CD4-positive, alpha-beta T cell treated with Interferon alpha-2 for 1 hour (primary cell): Measurements from ENCODE around the gene TBC1D2B.

ENCODE experiments used
- DNase-seq, 2 donors: peaks; one replicate each; pipeline ENCODE4 v3.0.0-alpha.2; 2020 to 2022

TBC1D2B gene

DNA sequence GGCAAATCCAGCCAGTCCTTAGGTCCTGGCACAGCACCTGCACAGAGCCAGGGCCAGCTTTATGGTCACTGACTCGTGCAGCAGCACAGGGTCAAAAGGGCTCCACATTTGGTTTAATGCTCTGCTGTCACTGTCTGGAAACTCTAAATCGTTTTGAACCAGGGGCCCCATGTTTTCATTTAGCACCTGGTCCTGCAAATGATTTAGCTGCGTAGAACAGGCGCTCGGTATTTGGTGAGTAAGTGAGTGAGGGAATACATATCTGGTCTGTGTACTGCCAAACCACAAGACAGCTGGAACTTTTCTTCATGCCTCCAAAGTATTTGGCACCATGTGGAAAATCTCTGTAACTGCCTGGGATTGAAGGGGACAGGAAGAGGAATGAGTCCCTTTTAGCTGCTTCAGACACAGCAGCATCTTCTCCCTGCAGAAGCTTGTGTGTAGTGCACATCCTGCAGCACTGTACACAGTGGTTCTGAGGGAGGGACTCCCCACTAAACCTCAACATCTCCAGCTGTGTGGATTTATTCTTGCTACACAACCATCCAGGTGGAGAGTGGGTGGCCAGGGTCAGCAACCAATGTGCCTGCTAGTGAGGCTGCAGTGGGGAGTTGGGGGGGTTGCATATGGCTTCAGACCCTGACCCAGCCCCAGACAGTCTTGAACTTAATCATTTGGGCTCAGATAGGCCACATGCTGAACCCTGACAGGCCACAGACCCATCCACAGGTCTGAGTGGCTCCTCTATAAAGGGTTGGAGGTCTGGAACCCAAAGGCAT, 15.9 kb upstream of the TBC1D2B start:
- DNase-seq: no peak

- no peak for DNase-seq
Measured at GRCh38 chr15:78092261-78093041, 14.9 kb upstream of the TBC1D2B start, which contains the start of gene SH2D7. TSS of gene SH2D7 (plus strand) at chr15:78092561. CDS start at chr15:78092585, 24 bp downstream.

DNA sequence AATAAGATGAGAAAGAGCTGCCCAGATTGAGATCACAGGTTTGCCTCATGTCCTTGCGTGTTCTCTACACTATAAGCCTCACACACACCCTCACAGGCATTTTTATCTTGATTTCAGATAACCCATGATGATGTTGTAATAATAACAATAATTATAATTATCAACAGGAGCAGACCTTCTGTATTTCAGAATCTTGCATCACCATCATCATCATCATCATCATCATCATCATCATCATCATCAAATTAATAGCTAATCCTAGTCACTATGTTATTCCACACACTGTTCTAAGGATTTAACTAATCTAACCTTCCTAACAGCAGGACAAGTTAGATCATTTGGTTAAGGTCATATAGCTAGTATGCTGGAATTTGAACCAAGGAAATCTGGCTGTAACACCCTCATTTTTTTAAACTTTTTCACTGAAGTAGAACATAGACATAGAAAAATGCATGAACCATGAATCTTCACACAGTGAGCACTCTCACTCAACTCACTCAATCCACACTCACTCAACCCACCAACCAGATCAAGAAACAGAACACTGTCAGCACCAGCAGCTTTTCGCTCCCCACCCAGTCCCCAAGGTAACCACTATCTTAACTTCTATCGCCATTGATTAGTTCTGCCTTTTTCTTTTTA, 13.0 kb upstream of the TBC1D2B start:
- no peak for DNase-seq

- no peak for DNase-seq
Measured at GRCh38 chr15:78088773-78089080, 11.2 kb upstream of the TBC1D2B start.

DNA sequence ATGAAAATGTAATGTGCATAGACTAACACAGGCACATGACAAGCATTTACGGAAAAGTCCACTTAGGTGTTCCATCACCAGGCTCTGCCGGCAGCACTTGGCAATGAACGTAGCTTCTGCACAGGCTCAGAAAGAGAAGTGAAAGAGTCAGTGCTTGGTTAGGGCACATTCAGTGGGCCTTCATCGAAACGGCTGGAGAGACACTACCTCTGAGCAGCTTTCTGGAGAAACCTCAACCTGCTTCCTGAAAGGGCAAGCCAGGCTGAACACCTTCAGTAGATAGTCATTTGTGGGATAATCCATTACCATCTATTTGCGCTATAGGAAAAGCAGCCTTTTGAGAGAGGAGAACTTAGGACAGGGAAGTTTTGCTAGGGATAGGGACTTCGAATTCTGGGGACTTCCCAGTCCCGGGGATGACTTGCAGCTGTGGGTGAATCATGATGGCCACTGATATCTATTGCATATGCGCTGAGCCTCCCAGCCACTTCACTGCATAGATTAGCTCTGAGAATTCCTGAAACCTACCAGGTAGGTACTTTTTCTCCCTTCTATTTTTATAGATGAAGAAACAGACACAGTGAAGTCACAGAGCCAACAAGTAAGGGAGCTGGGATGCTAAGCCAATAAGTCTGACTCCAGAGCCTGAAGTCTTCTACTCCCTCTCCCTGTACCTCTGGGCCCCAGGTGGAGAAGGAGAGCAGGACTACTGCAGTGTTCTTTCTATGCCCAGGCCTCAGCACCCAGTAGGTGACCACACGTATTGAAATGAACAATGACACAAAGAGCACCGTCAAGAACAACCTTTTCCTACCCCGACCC, 10.7 kb upstream of the TBC1D2B start:
- no peak for DNase-seq

DNA sequence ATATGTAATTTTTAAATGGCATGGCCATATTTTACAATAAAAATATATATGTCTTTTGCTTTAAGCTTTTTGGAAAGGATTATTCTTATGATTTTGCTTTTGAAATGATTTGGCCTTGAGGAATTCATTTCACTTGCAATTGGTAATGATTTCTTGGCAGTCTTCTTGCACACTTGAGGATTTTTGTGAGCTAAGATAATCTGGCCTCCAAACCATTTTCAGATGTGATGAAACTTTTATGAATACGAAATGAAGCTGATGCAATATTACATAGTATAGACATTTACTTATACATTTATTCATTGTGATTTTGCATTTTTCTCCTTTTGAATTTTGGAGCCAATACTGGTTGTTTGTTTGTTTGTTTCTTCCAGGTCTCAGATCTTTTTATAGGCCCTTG, 8.4 kb upstream of the TBC1D2B start:
- no peak for DNase-seq

DNA sequence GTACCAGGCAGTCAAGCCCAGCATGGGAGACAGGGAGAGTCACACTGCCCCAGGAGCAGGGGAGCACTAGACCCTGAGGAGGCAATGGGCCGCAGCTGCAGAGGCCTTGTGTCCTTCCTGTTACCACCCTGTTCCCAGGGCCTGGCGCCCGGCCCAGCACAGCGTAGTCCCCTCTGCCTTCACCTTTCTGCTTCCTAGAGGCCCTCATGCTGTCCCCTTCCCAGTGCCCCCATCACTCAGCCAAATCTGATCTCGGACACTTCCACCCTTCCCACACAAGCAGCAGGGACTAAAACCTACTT, 6.9 kb upstream of the TBC1D2B start:
- no peak for DNase-seq

GRCh38 chr15:78083687-78084448, 6.4 kb upstream of the TBC1D2B start:
- DNase-seq: no peak

GRCh38 chr15:78083186-78083585, 5.7 kb upstream of the TBC1D2B start:
- no peak for DNase-seq

DNA sequence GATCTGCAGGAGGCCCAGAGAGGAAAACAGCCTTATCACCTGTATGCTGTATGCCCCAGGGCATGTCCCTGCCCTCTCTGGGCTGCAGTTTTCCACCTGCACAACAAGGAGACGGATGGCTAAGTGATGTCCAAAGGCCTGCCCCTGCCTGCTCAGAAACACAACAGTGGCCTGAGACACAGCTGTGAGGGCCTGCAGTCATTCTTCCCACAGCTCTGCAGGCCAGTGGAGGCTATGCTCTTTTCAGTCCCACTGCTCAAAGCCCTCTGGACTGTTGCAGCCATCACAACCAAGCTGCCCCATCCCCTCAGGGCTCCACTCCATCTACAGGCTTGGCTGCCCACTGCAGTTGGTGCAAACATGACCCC, 5.2 kb upstream of the TBC1D2B start:
- no peak for DNase-seq

DNA sequence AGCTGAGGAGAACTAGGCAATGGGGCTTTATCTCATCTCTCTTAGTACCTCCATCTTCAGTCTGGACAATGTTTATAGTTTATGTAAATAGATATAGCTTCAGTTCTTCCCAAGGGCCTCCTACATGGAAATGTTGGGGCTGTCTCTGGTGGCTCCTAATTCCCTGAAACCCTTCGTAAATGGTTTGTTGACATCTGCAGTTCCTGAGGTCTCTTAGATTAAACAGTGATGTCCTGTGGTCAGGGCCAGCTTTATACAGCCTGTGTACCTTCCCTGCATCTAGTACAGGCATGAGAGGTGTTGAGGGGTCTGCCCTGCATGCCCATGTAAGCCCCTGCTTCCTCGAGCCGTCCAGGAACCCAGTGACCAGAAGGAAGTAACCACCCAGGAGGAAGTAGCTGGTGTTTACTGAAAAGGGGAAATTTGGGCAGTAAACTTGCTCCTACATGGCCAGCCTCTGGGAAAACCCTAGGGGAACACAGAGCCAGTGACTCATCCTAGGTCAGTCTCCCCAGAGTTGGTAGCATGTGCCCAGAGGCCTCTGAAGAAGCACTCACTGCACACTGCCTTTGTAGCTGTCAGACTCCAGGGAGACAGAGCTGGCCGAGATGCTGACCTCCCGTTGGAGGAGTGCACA, 4.7 kb upstream of the TBC1D2B start:
- peak in 1 of 2 donors; percentile 52 for DNase-seq

DNA sequence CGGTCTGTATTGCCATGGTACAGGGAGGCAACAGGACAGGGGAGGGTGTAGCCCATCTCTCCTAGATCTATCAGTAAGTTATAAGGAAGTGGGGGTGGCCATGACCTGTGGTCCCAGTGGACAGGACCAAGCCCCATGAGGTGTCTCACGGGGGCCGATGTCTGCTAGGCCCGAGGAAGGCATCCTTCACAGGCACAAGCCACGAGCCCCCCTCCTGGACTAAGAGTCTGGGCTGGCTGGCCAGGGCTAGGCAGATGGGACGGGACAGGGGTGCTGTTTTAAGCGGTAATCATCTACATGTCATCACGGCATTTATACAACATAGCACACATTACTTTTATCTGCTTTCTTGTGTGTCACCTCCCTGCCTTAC, 2.6 kb upstream of the TBC1D2B start:
- no peak for DNase-seq

DNA sequence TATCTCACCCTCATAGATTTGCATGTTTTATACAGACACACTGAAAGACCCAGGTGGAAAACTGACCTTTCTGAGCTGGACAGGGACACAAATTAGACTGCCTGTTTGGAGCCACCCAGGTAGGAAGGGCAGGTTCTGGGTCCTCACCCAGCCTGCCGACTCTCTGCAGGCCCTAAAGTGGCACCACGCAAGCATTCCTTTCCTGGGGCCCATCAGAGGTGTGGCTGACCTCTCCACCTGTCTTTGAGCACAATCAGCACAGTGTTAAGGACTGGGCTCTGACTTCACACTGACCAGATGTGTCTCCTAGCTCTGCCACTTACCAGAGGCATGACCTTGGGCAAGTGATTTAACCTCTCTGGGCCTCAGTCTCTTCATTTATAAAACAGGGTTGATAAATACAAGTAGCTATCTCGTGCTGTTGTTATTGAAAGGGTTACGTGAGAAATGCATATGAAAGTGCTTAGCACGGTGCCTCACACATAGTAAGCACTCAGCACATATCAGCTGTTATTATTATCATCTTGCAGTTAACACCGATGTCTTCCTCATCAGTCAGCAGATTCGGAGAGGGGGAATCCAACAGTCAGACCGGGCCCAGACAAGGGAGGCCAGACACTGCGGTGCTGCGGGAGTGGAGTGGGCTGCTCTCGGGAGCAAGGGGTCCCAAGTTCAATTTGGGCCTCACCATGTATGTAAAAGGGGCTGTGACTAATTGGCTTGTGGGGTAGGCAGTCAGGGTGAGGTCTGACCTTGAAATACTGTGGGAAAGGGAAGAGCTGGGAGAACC, 2.0 kb upstream of the TBC1D2B start:
- no peak for DNase-seq

DNA sequence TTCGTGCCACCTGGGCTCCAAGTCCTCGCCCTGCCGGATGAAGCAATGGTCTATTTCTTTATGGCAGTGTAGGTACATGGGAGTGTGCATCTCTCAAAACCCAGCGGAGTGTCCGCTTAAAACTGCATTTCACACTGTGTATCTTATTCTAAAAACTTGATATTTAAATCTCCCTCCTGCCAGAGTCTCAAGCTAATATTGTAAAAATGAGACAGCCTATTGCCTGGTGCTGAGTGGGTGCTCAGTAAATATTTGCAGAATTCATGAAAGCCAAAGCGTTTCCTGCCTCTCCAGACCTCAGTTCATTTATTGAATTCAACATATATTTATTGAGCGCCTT, 330 bp upstream of the TBC1D2B start:
- no peak for DNase-seq

- DNase-seq: no peak
Measured at GRCh38 chr15:78076231-78077052, 1.1 kb downstream of the TBC1D2B start.

DNA sequence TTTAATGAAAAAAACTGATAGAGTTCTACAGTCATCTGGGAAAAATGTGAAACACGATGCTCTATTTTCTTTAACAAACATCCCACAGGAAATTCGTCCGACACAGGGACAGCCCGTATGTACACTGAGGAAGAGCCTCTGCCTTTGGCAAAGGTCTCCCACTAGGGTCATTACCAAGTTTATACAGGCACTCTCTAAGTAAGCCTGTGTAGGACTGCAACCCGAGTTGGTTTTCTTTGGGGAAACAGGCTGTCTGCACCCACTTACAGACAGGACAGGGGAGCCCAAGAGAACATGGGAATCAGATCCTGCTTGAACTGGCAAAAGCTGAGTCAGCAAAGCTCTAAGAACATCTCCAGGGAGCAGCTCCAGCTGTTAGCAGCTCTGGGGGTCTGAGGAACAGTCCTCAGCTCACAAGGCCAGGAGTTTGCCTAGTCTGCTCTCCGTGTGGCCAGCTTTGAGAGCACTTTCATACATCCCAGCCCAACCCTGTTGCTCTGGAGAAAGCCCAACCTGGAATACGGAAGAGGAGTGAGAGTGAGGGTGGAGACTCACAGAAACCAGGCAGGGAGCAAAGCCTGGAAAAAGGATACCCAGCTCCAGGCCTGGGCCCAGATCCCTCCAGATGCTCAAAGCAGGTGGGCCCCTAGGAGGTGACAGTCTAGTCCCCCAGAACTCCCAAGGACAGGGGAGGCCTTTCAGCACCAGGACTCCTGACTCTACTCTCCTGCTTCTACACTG, 1.9 kb downstream of the TBC1D2B start:
- no peak for DNase-seq

DNA sequence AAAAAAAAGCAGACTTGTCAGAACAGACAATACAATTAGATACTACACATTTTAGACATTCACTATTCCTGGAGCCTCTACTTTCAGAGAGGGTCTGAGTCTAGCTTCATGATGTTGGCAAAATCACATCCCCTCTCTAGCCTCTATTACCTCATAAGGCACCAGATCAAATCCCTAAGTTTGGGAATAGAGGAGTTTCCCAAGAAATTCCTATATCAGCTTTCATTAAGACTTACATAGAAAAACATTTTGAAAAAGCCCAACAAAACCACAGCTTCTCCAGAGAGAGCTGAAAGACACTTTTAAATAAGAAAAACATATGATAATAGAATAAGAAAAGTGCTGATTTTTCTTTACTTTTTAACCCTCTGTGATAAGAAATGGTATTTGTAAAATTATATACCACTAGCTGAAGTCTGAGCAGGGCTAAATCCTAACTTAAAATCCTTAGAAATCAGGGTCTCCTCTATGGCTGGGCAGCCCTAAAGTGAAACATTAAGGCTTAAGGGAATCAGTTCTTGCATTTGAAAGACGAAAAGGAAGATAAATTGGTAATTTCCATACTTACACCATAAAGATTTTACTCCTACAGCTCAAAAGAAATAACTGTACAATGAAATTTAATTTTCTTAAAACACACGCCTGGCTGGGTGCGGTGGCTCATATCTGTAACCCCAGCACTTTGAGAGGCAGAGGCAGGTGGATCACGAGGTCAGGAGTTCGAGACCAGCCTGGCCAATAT, 4.3 kb downstream of the TBC1D2B start:
- no peak for DNase-seq

GRCh38 chr15:78072080-78072892, 5.2 kb downstream of the TBC1D2B start:
- peak; percentile 71 to 79 for DNase-seq
